HEK293T (cell line): ENCODE data around the gene PTPRZ1.

Experiments
- ELF4 ChIP-seq: fragments of 450-650 bp; IDR thresholded peaks from 2 replicates; pipeline ENCODE4 v1.6.1; 2017; ENCODE audit warnings: antibody characterized with exemption
- FOXM1 ChIP-seq: fragments of 450-650 bp; IDR thresholded peaks from 2 replicates; pipeline ENCODE4 v1.6.1; 2017; ENCODE audit warnings: mild to moderate bottlenecking, borderline replicate concordance
- SP1 ChIP-seq: fragments of 450-650 bp; IDR thresholded peaks from 2 replicates; pipeline ENCODE4 v1.6.1; 2017

DNA sequence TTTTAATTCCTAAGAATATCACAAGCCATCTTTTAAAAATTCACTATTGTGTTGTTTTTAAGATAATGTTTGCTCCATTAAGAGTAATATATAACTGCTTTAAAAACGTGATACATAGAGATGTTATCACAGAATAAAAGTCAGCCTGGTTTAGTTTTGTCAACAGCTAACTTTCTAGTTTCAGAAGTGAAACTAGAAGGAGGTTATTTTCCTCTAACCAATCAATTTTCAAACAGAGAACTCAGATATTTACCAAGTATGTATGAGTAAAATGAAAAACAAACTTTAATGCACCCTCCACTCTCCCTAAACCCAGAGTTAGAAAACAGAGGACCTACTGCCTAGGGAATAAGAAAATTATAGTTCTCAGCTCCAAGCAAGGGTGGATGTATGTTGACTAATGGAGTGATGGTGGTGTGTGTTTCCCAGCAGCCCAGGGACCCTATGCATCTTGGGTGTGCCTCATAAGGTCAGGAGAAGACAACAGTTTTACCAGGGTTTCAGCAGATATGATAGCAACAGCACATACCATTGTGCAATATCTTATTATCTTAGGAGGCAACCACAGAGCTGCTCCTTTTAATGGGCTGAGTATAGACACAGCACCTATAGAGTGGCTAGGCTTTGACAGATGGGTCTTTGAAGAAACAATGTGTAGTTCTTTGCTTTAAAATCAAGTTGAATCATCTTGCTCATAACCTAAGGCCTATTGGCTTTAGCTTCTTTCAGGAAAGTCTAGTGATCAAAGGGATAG lies 58.4 kb downstream of the PTPRZ1 start:
- no peak for TF ChIP-seq SP1
- TF ChIP-seq ELF4 = no peak
- no peak for TF ChIP-seq FOXM1
